GM23338 (cell line): ENCODE data around the gene RAB41. TPM values are rescaled to one million over a fixed set of nuclear protein-coding genes. Genes with fewer than 3 reads are reported as not detected.

Experiments
- ATAC-seq: fragments of 200-7000 bp; cut with Tn5 transposase; 3 replicates; pipeline ENCODE4 v1.9.1; 2020
- DNase-seq: peaks from one replicate; pipeline ENCODE4 v3.0.0-alpha.2; 2015; ENCODE audit warnings: low spot score
- H2AFZ ChIP-seq: fragments of 200-600 bp; sonication (generic); 2 replicates; pipeline ENCODE4 v1.8.0; 2016; ENCODE audit warnings: antibody characterized with exemption, mild to moderate bottlenecking, moderate library complexity
- H3F3A ChIP-seq: fragments of 200-600 bp; sonication (generic); replicated peaks from 2 replicates; pipeline ENCODE4 v1.8.0; 2017; ENCODE audit warnings: antibody characterized with exemption, mixed run types, low read depth
- H3K27ac ChIP-seq: fragments of 200-600 bp; sonication (generic); 2 replicates; pipeline ENCODE4 v1.6.1; 2016; ENCODE audit warnings: low read depth
- H3K27me3 ChIP-seq: fragments of 200-600 bp; sonication (generic); 2 replicates; pipeline ENCODE4 v1.8.0; 2016; ENCODE audit warnings: mild to moderate bottlenecking, mixed run types, moderate library complexity; ENCODE audit not compliant: insufficient read depth
- H3K36me3 ChIP-seq: fragments of 200-600 bp; sonication (generic); 2 replicates; pipeline ENCODE4 v1.8.0; 2016; ENCODE audit warnings: mild to moderate bottlenecking; ENCODE audit not compliant: insufficient read depth
- H3K4me1 ChIP-seq: fragments of 200-600 bp; sonication (generic); 2 replicates; pipeline ENCODE4 v1.8.0; 2016; ENCODE audit warnings: mild to moderate bottlenecking, moderate library complexity; ENCODE audit not compliant: insufficient read depth
- H3K4me2 ChIP-seq: fragments of 200-600 bp; sonication (generic); 2 replicates; pipeline ENCODE4 v1.7.1; 2017; ENCODE audit warnings: mixed run types
- H3K4me3 ChIP-seq: fragments of 200-600 bp; sonication (generic); 2 replicates; pipeline ENCODE4 v1.6.1; 2016; ENCODE audit warnings: mixed run types
- H3K79me2 ChIP-seq: fragments of 200-600 bp; sonication (generic); replicated peaks from 2 replicates; pipeline ENCODE4 v1.8.0; 2017; ENCODE audit warnings: mild to moderate bottlenecking; ENCODE audit not compliant: insufficient read depth
- H3K9me2 ChIP-seq: fragments of 200-600 bp; sonication (generic); 2 replicates; pipeline ENCODE4 v1.8.0; 2017; ENCODE audit not compliant: insufficient read depth
- H4K20me1 ChIP-seq: fragments of 200-600 bp; sonication (generic); replicated peaks from 2 replicates; pipeline ENCODE4 v1.8.0; 2017; ENCODE audit warnings: mild to moderate bottlenecking; ENCODE audit not compliant: insufficient read depth
- H3K27ac Mint-ChIP-seq: 2 replicates; pipeline ENCODE4 v1.8.0; 2020; ENCODE audit warnings: inconsistent platforms, mild to moderate bottlenecking, moderate library complexity, mixed read lengths
- H3K27me3 Mint-ChIP-seq: 3 replicates; pipeline ENCODE4 v1.8.0; 2022; ENCODE audit warnings: low read depth, mild to moderate bottlenecking, moderate library complexity, mixed read lengths, inconsistent platforms; ENCODE audit not compliant: insufficient read depth, poor library complexity
- H3K36me3 Mint-ChIP-seq: 3 replicates; pipeline ENCODE4 v1.8.0; 2021; ENCODE audit warnings: low read depth, mild to moderate bottlenecking, inconsistent platforms, moderate library complexity, mixed read lengths
- H3K4me1 Mint-ChIP-seq: 3 replicates; pipeline ENCODE4 v1.8.0; 2020; ENCODE audit warnings: mild to moderate bottlenecking, inconsistent platforms, mixed read lengths
- H3K4me3 Mint-ChIP-seq: 3 replicates; pipeline ENCODE4 v1.8.0; 2021; ENCODE audit warnings: moderate library complexity, mild to moderate bottlenecking, inconsistent platforms, mixed read lengths
- H3K9me3 Mint-ChIP-seq: 3 replicates; pipeline ENCODE4 v1.8.0; 2020; ENCODE audit warnings: moderate library complexity, mild to moderate bottlenecking, inconsistent platforms, mixed read lengths
- CREB1 ChIP-seq: fragments of 250-450 bp; sonication (Bioruptor Pico); IDR thresholded peaks from 2 replicates; pipeline ENCODE4 v1.5.0; 2020; ENCODE audit warnings: low read depth, mild to moderate bottlenecking, moderate library complexity
- CTCF ChIP-seq, 2 experiments: fragments of 200-600 bp in 1 of 2; sonication (generic) in 1 of 2; conservative IDR thresholded peaks; 2 replicates each; pipeline versions ENCODE4 v1.5.1 to v1.6.1; 2016 to 2017; ENCODE audit warnings: antibody characterized with exemption in 2 of 2, low read depth in 2 of 2, mild to moderate bottlenecking in 2 of 2, moderate library complexity in 1 of 2
- ETS1 ChIP-seq: IDR thresholded peaks from 2 replicates; pipeline ENCODE4 v1.6.1; 2016; ENCODE audit warnings: antibody characterized with exemption
- EZH2 ChIP-seq: fragments of 200-600 bp; sonication (generic); IDR thresholded peaks from one replicate; pipeline ENCODE4 v1.8.0; 2017; ENCODE audit warnings: antibody characterized with exemption, mild to moderate bottlenecking, low read depth; ENCODE audit not compliant: unreplicated experiment
- EZH2phosphoT487 ChIP-seq: fragments of 200-600 bp; sonication (generic); IDR thresholded peaks from one replicate; pipeline ENCODE4 v1.8.1; 2018; ENCODE audit warnings: antibody characterized with exemption; ENCODE audit not compliant: unreplicated experiment
- JUNB ChIP-seq: IDR thresholded peaks from one replicate; pipeline ENCODE4 v1.6.1; 2016; ENCODE audit warnings: antibody characterized with exemption; ENCODE audit not compliant: unreplicated experiment
- NANOG ChIP-seq: IDR thresholded peaks from 2 replicates; pipeline ENCODE4 v1.6.1; 2016; ENCODE audit warnings: antibody characterized with exemption, borderline replicate concordance
- POLR2AphosphoS5 ChIP-seq: IDR thresholded peaks from 2 replicates; pipeline ENCODE4 v1.6.1; 2016; ENCODE audit warnings: antibody characterized with exemption, low read depth
- REST ChIP-seq: IDR thresholded peaks from one replicate; pipeline ENCODE4 v1.6.1; 2018; ENCODE audit warnings: antibody characterized with exemption; ENCODE audit not compliant: unreplicated experiment
- STAT1 ChIP-seq: IDR thresholded peaks from one replicate; pipeline ENCODE4 v1.6.1; 2016; ENCODE audit warnings: antibody characterized with exemption; ENCODE audit not compliant: unreplicated experiment
- ZNF114 ChIP-seq: fragments of 250-450 bp; sonication (Bioruptor Pico); IDR thresholded peaks from 2 replicates; pipeline ENCODE4 v1.5.0; 2020; ENCODE audit warnings: mild to moderate bottlenecking, moderate library complexity
- ZNF331 ChIP-seq: fragments of 250-450 bp; sonication (Bioruptor Pico); IDR thresholded peaks from 2 replicates; pipeline ENCODE4 v1.5.0; 2020; ENCODE audit warnings: low read depth, mild to moderate bottlenecking, moderate library complexity
- ZNF462 ChIP-seq: fragments of 250-450 bp; sonication (Bioruptor Pico); IDR thresholded peaks from 2 replicates; pipeline ENCODE4 v1.5.0; 2020; ENCODE audit warnings: mild to moderate bottlenecking, moderate library complexity
- polyA plus RNA-seq: library from polyadenylated mRNA; unstranded; fragments of >200 nt; fragmentation: Nextera tagmentation; extraction: Ambion mirVana; gene quantifications from 2 replicates; pipeline ENCODE4 v1.2.1, GENCODE V29; 2016
- total RNA-seq: library from RNA; depleted of rRNA; stranded (reverse); fragments of >200 nt; shearing (Covaris generic); gene quantifications from 2 replicates; pipeline ENCODE4 v1.2.3, GENCODE V29; 2014

RAB41 gene
- total and polyA plus RNA-seq, 2 experiments from 2014 or later: not detected

GRCh38 chrX:70260104-70260503 lies 21.9 kb upstream of the RAB41 start, which contains the start of gene P2RY4:
P2RY4 (minus strand) TSS chrX:70260204; CDS start chrX:70259624, 580 bp downstream.
- Mint-ChIP-seq H3K36me3 (no peaks in the 10 kb centered on the region), H3K27me3 (peaks cover 2% of the 10 kb centered on the region), H3K4me1 (peaks cover 13% of the 10 kb centered on the region; the same call in 2 of the 3 replicates), H3K27ac (no peak within 1 kb of the TSS), H3K9me3 (no peaks in the 10 kb centered on the region), H3K4me3 (no peak within 1 kb of the TSS)
- H3K36me3 ChIP-seq: no peaks in the 10 kb centered on the region
- ATAC-seq: no peak
- no peak within 1 kb of the TSS for H3K4me2 ChIP-seq
- H3K4me1 ChIP-seq: no peaks in the 10 kb centered on the region
- no peak within 1 kb of the TSS for H3K4me3 ChIP-seq
- H3K27ac ChIP-seq: no peak within 1 kb of the TSS
- no peaks in the 10 kb centered on the region for H3F3A ChIP-seq
- H4K20me1 ChIP-seq: no peaks in the 10 kb centered on the region
- H2AFZ ChIP-seq: no peak within 1 kb of the TSS
- TF ChIP-seq CTCF (conservative IDR thresholded peaks at IDR 0.05; ENCODE audit: low read depth in 2 of 2): no peak
- TF ChIP-seq EZH2: no peak
- TF ChIP-seq JUNB: no peak
- TF ChIP-seq EZH2phosphoT487: no peak
- no peak for TF ChIP-seq ZNF114 (CRISPR knock-in tag)
- TF ChIP-seq CREB1 (CRISPR knock-in tag): no peak
- no peak for TF ChIP-seq STAT1
- no peak for TF ChIP-seq NANOG
- no peak for TF ChIP-seq ETS1
- TF ChIP-seq ZNF331 (CRISPR knock-in tag): no peak
- no peak for TF ChIP-seq REST
- no peak for TF ChIP-seq POLR2AphosphoS5
- no peak for TF ChIP-seq ZNF462 (CRISPR knock-in tag)
- no peaks in the 10 kb centered on the region for H3K79me2 ChIP-seq
- no peak for DNase-seq
- H3K9me2 ChIP-seq: no peaks in the 10 kb centered on the region
- H3K27me3 ChIP-seq: no peaks in the 10 kb centered on the region
